Breast epithelium (tissue), 3 donors: ENCODE data around the gene CNBP.

ENCODE experiments used
- POLR2A ChIP-seq: fragments of 450-650 bp; IDR thresholded peaks from one replicate; pipeline ENCODE4 v1.6.1; 2016; ENCODE audit warnings: antibody characterized with exemption, mild to moderate bottlenecking, moderate library complexity
- TF ChIP-seq, protein P1 (sequence below), 3 donors: fragments of 450-650 bp; IDR thresholded peaks; one replicate each; pipeline ENCODE4 v1.5.1; 2016 to 2017; ENCODE audit warnings: antibody characterized with exemption in 3 of 3, mild to moderate bottlenecking in 3 of 3, moderate library complexity in 3 of 3

DNA sequence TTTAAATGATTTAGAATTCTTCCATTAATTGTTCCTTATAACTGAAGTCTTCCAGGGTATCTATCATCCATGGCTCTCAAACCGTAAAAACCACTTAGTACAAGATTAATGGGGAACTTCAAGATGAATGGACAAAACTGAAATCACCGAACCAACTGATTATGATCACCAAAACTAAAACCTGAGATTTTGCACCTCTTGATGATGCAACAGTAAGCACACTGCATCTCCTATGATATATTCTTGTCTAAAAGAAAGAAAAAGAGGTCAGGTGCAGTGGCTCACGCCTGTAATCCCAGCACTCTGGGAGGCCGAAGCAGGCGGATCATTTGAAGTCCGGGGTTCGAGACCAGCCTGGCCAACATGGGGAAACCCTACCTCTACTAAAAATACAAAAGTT lies 19.2 kb downstream of the CNBP start:
- TF ChIP-seq, protein P1, sequence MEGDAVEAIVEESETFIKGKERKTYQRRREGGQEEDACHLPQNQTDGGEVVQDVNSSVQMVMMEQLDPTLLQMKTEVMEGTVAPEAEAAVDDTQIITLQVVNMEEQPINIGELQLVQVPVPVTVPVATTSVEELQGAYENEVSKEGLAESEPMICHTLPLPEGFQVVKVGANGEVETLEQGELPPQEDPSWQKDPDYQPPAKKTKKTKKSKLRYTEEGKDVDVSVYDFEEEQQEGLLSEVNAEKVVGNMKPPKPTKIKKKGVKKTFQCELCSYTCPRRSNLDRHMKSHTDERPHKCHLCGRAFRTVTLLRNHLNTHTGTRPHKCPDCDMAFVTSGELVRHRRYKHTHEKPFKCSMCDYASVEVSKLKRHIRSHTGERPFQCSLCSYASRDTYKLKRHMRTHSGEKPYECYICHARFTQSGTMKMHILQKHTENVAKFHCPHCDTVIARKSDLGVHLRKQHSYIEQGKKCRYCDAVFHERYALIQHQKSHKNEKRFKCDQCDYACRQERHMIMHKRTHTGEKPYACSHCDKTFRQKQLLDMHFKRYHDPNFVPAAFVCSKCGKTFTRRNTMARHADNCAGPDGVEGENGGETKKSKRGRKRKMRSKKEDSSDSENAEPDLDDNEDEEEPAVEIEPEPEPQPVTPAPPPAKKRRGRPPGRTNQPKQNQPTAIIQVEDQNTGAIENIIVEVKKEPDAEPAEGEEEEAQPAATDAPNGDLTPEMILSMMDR (IDR thresholded peaks at IDR 0.05), result no peak
- no peak for TF ChIP-seq POLR2A
